EL (cell line): ENCODE results near the gene TSR1.

Source experiments
- DNase-seq: peaks from one replicate; pipeline ENCODE4 v3.0.0-alpha.2; 2016

Gene TSR1

GRCh38 chr17:2336215-2336851 lies at the start of gene TSR1:
TSS of gene TSR1 (minus strand) at chr17:2336457. CDS start at chr17:2336427, 30 bp downstream.
- peak; percentile 92 for DNase-seq

DNA sequence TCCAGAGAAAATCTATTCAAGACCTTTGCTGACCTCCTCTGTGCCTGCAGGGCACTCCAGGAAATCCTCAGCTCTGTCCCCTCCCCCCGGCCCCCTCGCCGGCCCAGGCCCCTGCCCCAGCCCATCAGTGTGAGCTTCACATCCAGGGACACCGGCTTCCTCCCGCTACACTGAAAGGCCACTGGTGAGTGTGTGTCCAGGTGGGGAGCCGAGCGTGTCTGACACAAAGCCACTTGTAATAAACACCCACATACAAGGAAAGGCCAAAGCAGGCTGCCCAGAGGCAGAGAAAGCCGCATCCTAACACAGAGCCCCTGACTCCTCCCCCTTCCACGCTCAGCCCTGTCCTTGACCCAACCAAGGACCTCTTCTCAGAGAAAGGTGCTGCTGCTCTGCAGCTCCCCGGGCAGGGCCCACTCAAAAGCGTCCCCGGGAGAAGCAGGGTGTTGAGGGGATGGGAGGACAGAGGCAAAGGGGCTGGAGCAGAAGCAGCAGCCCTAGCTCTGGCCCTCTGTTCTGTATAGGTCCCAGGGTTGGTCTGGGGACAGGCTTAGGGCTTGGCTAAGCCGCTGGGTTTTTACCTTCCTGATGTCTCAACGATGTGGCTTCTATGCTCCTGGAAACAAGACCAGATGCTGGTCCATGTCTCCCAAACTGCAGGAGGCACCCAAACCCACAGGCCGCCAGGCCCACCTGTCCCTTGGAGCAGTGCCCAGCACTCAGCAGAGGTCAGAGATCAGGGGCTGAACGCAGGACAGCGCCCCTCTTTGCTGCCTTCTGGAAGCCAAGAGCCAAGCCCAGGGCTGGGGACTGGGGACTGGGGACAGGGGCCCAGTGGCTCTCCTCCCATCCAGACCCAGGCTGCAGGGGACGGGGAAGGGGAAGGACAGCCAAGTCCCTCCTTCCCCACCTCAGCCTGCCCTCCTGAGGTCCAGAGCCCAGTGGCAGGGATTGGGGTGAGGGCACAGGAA lies 49.3 kb upstream of the TSR1 start:
- no peak for DNase-seq

DNA sequence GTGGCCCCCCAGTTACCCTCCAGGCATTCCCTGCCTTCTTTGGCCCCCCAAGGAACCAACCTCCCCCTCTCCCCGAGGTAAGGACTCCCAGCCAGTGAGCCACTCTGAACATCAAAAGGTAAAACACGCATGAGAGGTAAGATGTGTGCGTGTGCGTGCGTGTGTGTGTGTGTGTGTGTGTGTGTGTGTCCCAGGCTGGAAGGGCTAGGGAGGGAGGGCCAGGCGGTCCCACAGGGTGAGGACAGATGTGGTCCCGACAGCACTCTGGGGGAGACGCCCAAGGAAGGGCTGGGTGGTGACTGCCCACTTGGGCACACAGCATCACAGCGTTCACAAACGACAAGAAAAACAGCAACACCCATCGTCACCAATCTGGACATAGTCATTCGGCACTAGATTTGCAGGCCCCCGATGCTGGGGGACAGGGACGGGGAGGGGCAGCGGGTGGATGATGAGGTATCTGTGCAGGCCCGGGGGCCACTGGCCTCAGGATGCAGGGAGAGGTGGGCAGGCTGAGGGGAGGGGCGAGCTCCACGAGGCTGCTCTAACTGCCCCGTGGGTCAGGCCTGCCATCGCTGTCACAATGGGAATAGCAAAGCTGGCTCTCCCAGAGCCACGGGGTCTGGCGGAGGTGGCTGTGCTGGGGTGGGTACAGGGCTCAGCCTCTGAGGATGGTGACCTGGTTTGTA lies 48.3 kb upstream of the TSR1 start:
- DNase-seq = no peak

DNA sequence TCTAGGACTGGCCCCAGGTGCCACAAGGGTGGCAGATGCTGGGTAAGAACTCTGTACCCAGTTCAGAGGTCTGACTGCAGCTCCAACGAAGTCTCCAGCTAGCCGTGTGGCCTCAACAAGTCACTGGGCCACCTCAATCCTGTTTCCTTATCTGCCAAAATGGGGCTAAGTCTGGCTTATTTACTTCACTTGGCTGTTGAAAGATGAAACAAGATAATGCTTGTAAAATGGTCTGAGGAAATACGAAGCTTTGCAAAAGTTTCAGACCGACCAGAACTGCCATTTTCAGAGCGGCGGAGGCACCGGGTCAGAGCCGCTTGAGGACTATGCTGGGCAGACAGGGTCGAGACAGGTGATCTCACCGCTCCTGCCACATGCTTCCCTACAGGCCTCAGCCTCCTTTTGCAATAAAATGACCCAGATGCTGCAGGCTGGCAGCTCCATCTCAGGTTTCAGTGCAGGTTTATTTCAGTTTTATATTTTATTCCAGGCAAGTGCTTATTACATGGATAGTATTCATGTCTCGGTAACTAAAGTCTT lies 47.4 kb upstream of the TSR1 start:
- no peak for DNase-seq

- DNase-seq = no peak
Observed at GRCh38 chr17:2380950-2381649, 44.8 kb upstream of the TSR1 start.

DNA sequence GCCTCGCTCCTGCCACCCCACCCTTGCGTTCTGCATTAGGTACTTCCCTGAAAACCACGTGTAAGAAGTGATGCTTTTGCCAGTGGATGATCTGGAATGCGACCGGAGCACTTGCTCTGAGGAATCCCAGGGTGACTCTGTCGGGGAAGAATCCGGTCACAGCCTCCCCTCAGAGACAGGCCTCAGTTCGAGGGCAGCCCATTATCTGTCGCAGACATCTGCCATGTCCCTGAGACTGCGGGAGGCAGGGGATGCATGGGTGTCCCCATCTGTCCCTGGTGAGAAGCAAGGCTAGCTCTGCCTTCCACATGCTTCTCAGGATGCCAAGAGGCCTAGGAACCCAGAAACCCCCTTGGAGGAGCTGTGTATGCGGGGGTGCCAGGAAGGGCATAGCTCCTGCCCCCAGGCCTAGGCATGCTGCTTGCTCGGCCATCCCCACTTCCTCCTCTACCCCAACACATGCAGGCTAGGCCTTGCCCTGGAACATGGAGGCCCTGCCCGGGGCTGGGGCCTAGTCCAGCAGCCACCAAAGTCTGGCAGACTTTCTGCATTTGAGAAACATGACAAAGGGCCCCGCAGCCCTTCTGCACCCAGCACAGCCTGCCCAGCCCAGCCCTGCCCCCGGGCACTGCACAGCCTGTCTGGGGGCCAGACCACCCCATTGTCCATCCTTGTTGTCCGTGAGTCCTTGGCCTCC lies 44.1 kb upstream of the TSR1 start:
- DNase-seq = no peak

- DNase-seq = no peak
Observed at GRCh38 chr17:2379489-2380225, 43.4 kb upstream of the TSR1 start.

- DNase-seq = no peak
Observed at GRCh38 chr17:2378905-2379304, 42.6 kb upstream of the TSR1 start.

GRCh38 chr17:2377659-2378058 lies 41.4 kb upstream of the TSR1 start:
- DNase-seq = no peak

GRCh38 chr17:2376107-2376506 lies 39.9 kb upstream of the TSR1 start:
- no peak for DNase-seq

DNA sequence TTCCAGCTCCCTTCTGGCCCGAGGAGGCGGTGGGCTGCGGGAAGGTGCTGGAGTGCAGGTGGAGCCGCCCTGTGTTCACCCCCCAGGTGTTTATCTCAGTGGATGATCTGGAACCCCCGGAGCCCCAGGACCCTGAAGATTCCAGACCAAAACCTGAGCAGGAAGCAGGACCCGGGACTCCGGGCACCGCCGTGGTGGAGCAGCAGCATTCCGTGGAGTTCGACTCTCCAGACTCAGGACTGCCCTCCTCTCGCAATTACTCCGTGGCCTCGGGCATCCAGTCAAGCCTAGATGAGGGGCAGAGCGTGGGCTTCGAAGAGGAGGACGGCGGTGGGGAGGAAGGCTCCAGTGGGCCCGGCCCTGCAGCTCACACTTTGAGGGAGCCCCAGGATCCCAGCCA lies 39.1 kb upstream of the TSR1 start:
- no peak for DNase-seq

DNA sequence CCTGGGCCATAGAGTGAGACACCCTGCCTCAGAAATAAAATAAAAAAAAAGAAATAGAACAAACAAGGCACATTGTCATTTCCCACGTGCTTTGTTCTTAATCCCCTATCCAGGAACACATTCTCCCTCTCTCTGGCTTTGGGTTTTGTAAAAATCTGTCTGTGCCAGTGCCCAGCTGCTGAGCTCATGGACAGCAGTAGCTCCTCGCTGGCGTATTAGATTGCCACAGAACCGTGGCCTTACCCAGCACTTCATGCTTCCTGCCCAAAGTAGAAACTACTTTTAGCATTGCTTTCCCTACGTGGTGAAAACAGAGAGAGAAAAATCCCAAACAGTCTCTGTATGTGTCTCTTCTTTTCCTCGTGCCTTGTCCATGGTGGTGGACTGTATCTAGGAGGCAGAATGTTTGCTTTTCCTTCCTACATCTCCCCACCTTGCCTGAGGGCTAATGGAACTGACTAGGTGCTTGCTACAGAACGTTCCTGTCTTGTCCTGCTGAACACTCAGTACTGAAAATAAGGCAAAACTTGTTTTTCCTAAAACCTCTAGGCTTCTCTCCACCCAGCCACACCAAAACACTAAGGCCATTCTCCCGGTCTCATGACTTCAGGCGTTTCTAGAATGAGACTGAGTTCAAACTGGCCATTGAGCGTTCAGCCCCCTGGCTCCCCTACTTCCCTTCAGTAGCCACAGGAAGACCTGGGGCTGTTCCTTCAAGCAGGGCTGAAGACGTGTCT lies 38.5 kb upstream of the TSR1 start:
- no peak for DNase-seq

- no peak for DNase-seq
Observed at GRCh38 chr17:2373179-2373578, 36.9 kb upstream of the TSR1 start.

- no peak for DNase-seq
Observed at GRCh38 chr17:2372681-2373080, 36.4 kb upstream of the TSR1 start.

GRCh38 chr17:2372180-2372579 lies 35.9 kb upstream of the TSR1 start:
- DNase-seq = no peak

- no peak for DNase-seq
Observed at GRCh38 chr17:2371183-2372130, 35.2 kb upstream of the TSR1 start.

DNA sequence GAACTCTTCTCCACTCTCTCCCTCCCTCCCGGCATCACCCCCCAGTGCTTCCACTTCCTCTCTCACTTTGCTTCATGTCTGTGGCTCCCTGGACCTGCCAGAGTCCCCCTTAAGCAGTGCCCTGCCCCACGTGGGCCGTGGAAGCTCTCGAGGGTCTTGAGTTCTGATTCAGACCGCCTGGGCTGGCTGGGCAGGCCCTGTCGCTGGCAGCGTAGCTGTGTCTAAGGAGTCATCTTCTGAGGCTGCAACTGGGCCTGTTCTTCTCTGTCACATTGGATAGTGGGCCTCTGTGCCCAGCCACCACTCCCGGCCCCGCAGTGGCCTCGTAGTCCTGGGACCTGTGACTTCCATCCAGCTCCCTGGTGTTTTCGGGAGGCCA lies 33.9 kb upstream of the TSR1 start:
- no peak for DNase-seq

DNA sequence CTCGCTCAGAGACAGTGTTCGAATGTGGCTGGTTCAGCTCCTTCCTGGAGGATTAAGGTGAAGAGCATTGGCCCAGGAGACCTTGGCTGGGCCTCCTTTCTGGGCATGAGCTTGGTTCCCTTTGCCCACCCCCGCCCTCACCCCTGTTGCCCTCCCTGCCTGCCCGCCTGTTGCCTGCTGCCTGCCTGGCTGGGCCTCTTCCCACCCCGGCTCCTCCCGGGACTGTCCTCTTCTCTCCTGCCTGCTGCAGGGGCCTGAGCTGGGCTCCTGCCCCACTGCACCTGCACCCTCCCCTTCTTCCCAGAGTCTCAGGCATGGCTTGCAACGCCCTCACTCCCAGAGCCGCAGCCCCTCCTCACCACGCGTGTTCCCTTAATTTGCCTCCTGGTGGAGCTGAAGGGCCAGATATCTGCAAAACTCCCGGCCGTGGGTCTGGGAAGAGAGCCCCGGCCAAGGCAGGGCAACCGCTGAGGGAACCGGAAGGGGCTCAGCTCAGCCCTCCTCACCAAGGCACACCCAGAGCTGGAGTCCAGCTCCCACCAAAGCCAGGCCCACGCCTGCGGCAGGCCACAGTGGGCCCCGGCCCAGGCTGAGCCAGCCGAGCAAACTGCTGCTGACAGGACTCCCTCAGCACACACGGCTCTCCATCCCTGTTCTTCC lies 33.4 kb upstream of the TSR1 start:
- no peak for DNase-seq

GRCh38 chr17:2369039-2369438 lies 32.8 kb upstream of the TSR1 start:
- no peak for DNase-seq
